Stimulated activated naive CD4-positive, alpha-beta T cell treated with Interleukin-2 at 50 U/mL for 16 hours (primary cell): ENCODE results near the gene RESP18.
"Not testable (repeated sequence)": the region's sequence is repeated elsewhere in the genome, so short reads cannot be mapped to it uniquely, and the experiment has no call there.

Source experiments
- DNase-seq: peaks from one replicate; lab custom pipeline; 2025; lab: John Stamatoyannopoulos, UW

Gene RESP18

DNA sequence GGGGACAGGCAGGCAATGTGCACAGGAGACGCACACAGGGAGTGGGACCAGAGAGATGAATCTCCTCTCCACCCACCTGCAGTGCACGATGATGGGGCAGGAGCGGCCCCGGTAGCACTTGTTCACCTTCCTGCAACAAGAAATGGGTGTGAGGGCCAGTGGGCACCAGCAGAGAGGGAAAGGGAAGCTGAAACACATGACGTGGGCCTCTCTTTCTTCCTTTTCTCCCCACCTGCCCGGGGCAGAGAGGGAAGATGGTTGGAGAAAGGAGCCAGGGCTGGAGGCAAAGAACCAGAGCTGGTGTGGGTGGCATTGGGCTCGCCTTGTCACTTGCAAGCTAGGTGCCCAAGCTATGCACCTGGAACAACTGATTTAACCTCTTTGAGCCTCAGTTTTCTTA lies 41.1 kb downstream of the RESP18 start:
- DNase-seq, result no peak

DNA sequence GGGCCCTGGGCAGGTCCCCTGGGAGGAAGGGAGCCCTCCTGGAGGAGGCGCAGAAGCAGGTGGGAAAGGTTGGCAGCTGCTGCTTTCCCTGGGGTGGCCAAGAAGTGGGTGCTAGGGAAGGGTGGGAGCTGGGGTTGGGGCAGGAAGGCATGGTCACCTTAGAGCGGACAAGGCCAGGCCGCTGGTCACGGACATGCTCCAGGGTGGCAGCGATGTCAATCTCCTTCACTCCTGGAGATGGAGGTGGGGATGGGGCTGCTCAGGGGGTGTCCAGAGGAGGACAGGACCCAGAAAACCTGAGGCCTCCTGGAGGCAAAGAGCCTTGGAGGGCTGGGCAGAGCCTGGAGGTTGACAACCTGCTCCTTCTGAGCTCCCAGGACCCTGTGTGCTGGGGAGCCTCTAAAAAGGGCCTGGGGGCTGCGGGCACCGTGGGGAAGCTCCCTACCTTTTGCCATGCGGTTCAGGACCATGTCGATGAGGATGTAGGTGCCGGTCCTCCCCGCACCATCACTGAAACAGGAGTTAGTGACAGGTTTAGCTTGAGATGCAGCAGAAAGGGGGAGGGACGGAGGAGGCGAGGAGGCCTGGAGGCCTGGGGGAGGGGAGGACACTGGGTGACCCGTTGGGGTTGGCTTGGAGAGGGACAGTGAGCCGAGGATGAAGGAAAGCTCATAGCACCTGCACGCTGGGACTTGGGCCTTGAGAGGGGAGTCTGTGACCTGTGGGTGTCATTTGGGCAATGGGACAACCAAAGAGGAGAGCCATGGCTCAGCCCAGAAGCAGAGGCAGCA lies 42.0 kb downstream of the RESP18 start:
- no peak for DNase-seq

DNA sequence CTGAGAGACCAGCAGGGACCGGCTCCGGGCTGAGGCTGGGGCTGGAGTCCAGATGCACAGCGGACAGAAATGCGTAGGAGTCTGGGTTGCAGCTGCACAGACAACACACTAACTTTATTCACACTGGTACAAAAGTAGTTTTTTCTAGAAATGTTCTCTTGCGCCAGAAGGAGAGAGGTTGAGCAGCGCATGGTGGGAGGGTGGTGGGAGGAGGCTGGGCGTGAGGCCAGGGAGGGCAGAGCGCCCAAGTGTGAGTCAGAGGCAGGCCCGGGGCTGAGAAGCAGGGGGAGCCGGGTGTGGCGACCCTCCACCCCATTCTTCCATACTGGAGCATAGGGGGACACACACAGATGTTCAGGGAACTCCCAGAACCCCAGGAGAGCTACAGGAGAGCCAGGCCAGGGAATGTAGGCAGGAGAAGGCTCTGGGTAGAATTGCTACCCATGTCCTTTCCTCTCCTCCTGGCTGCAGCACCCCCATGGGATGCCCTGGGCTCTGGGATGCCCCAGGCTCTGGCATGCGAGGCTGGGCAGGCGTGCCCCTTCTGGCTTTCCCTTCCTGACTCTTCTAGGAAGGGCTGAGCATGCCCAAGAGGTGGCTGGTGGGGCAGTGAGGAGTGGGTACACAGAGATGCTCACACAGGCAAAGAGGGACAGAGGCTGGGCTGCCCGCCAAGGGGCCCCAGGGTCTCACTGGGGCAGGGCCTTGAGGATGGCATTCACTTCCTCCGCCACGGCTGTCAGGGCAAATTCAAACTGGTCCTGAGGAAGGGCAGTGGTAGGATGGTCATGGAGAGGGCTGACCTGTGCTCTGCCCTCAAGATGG lies 42.8 kb downstream of the RESP18 start:
- DNase-seq, result no peak

DNA sequence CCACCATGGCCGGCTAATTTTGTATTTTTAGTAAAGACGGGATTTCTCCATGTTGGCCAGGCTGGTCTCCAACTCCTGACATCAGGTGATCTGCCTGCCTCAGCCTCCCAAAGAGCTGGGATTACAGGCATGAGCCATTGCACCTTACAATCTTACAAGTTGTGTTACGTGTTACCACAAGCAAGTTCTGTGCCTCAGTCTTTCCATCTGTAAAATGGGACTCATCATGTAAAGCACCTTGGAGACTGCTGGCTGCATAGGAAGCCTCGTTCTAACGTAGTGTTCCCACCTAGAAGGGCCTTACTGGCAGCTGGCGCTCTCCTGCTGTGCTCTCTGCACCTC lies 43.4 kb downstream of the RESP18 start:
- no peak for DNase-seq

DNA sequence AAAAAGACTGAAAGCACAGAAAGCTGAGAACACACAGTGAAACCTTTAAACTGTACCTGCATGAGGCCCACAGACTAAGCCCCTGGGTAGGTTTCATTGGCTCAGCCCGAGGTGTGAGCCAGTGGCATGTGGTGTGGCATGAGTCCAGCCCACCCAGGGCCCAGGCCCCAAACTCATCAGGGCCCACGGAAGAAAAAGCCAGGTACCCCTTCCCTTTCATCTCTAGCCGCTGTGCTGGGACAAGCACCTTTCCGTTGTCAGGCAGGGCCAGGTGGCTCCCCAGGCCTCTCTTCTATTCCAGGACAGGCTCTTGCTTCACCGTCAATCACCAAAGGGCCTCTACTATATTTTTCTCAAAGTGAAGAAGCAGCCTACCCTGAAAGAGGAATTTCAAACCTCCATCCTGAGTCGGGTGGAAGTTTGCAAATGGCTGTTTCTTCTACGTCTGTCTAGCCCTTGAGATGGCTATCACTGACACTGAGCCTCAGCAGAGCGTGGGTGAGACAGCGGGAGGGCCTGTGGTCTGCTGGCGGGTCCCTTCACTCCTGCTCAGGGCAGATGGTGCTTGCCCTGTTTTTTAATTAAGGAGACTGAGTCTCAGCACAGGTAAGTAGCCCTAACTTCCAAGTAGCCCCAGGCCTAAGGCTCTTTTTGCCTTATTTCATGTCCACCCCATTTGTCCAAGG lies 44.8 kb downstream of the RESP18 start:
- no peak for DNase-seq

DNA sequence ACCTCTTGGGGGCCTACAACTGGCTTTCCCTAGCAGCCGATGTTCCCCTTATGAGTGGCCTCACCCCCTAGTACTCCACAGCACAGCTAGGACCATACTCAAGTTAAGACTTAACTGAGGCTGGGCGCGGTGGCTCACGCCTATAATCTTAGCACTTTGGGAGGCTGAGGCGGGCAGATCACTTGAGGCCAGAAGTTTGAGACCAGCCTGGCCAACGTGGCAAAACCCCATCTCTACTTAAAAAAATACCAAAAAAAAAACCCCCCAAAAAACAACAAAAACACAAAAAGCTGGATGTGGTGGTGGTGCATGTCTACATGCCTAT lies 45.5 kb downstream of the RESP18 start:
- DNase-seq, result not testable (repeated sequence)

DNA sequence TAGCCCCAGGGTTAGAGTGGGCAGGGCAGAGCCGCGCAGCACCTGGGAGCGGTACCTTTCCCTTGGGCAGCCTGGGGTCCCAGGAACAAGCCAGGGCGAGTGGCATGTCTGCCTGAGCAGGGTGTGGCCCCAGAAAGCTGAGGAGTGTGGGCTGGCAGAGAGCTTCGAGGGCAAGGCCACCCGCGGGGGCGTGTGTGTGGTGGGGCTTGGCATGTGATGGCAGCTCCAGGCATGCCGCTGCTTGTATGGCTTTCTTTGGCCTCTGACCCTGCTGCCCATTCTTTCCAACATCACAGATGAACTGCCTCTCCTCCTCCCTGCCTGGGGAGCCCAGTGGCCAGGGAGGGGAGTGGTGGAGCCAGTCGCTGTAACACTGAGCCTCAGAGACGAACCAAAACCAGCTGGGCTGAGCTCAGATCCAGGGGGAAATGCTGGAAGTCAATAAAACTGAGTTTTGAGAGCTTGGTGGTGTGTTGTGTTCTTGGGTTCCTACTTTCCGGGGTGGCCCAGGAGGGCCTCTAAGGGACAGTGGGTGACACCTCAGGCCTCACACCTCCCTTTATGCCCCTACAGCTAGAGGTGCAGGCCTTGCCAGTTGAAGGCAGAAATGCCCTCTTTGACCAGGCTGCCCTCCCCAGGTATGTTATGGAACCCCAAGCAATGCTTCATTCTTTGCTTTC lies 46.0 kb downstream of the RESP18 start:
- no peak for DNase-seq

DNA sequence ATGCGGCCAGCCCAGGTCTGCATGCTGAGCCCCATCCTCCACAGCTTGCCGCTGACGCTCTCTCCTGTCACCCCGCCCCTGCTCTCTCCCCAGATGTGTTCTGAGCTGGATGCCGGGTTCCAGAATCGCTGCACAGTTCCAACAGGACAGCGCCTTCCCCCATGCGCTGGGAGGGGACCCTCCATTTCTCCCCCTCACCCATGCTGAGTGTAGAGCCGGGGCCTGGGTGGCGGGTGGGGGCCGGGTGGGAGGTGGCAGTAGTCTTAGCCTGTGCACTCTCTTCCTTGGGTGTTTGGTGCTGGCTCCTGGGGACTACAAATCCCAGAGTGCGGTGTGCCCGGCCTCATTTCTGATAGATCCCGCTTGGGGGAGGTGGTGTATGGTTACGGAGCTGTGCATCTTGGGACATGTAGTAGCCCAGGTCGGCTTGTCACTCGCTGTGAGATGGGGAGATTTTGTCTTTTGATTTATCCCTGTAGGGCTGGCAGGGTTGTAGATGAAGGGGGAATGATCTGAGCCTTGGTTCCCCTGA lies 46.6 kb downstream of the RESP18 start:
- no peak for DNase-seq

DNA sequence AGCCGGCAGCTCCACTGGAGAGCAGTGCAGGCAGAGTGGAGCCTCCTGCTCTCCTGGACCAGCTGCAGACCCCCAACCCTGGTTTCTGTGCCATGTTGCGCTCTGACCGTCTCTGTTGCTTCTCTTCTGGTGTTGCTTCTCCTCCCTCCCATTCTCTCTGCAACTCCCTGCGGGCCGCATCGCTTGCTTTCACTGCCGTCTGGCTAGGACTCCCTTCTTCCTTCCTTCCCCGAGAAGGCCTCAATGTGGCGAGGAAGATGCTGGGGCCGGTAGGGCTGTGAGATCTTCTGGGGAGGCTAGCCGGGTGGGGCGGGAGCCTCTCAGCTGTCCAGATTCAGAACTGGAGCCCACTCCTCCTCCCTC lies 47.2 kb downstream of the RESP18 start:
- DNase-seq, result no peak

DNA sequence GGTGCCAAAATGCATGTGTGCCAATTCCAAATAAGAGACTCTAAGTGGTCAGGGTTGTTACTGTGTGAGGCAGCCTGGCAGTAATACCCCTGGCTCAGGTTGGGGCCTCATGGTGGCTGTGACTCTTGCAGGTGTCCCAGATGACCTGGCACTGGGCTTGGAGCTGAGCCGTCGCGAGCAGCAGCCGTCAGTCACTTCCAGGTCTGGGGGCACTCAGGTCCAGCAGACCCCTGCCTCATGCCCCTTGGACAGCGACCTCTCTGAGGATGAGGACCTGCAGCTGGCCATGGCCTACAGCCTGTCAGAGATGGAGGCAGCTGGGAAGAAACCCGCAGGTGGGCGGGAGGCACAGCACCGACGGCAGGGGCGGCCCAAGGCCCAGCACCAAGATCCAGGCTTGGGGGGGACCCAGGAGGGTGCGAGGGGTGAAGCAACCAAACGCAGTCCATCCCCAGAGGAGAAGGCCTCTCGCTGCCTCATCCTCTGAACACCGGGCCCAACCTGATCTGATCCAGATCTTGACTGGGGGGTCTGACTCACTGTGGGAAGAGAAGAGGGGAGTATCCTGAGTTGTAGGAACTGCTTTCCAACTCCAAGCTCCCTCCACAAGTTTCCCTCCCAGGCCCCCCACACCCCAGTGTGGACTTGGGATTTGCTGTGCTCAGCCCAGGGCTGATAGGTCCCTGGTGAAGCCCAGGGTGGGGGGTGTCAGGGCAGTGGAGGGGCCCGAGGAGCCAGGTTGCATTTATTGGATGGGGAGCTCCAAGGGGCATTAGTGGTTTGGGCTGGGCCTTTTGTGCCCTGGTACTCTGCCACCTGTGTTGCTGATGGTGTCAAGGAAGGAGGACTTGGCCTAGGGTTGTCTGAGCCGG lies 47.8 kb downstream of the RESP18 start:
- no peak for DNase-seq

DNA sequence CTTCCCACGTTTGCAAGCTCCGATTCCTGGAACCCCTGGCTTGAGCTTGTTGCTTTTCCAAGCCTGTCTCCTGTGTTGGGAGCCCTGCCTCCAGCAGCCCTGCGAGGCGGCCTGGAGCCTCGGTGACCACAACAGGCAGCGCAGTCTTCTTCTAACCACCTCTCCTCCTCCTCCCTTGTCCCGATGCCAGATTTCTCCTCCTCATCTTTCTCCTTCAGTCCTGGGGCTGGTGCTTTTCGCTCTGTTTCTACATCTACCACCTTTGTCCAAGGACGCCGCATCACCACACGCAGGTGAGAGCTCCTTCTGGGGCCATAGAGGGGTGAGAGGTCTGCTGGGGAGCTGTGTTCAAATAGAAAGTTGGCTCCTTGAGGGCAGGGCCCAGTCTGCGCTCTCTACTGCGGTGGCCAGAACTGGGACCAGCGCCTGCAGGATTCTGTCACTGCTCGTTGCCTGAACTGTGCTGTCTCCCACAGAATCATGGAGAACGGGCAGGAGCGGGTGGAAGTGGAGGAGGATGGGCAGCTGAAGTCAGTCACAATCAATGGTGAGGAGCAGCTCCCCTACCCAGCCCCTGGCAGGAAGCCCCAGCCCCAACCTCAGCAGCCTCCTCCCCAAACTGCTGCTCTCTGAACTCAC lies 49.5 kb downstream of the RESP18 start:
- no peak for DNase-seq

DNA sequence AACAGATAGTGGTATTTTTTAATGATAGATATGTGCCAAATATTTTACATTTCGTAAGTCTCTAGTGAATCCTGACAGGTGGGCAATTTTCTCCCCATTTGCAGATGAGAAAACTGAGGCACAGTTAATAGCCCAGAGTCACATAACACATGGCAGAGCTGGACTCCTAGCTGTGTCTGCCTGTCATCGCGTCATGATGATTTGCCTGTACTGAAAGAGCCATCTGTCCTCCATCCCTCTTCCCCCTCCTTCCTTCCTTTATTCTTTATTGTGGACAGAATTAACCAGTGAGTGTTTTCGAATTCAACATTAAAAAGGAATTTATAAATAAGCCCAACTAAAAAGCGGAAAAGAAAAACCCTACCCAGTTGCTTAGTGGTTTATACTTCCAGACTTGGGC lies 50.2 kb downstream of the RESP18 start:
- DNase-seq, result no peak

DNA sequence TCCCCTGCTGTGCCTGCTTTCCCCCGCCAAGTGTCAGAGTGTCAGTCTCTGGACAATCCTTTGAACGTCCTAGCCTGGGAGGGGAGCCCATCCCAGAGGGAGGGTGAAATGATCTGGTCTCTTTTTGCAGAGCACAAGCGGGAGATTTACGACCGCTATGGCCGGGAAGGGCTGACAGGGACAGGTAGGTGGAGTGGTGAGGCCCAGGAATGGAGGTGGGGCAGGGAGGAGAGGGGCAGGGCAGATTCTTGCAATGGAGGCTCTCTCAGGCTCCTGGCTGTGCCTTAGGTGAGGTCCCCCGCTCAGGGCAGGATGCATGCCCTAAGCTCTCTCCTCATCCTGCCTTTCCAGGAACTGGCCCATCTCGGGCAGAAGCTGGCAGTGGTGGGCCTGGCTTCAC lies 51.0 kb downstream of the RESP18 start:
- no peak for DNase-seq

DNA sequence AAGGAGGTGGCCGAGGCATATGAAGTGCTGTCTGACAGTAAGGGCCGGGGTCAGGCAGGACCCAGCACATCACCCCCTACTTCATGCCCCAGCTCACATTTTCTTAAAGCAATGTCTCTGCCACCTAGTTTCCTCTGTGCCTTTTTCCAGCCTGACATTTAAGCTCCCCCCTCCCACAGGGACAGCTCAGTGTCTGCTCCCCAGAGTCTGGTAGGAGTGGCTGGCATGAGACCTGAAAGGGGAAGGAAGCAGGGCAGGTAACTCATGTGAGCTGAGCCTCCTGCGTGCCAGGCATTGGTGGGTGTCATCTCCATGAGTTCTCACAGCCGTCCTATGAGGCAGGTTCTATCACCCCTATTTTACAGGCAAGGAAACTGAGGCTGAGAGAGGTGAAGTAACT lies 51.9 kb downstream of the RESP18 start:
- DNase-seq, result no peak

DNA sequence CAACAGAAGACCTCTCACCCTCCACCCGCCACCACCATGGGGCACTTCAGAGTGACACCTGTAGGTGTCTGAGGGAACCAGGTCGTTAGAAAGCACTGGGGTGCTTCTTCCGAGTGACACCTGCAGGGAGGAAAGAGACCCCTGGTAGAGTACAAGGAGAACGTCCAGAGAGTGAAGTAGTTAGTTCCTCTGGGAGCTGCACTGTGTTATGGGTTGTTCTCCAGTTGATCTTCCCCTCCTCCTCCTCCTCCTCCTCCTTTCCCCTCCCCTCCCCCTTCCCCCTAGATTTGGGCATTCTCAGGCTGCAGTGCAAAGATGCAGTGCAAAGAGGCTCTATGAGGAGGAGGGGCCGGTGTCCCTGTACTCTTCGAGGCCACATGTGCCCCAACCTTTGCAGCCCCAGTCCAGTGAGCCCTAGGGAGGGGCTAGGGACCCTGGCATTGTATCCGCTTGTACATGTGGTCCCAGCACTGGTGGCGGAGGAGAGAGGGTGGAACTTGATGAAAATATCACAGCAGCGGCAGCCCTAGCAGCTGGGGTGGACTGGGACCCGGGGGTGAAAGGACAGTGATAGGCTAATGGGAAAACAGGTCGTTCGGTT lies 52.5 kb downstream of the RESP18 start:
- no peak for DNase-seq

DNA sequence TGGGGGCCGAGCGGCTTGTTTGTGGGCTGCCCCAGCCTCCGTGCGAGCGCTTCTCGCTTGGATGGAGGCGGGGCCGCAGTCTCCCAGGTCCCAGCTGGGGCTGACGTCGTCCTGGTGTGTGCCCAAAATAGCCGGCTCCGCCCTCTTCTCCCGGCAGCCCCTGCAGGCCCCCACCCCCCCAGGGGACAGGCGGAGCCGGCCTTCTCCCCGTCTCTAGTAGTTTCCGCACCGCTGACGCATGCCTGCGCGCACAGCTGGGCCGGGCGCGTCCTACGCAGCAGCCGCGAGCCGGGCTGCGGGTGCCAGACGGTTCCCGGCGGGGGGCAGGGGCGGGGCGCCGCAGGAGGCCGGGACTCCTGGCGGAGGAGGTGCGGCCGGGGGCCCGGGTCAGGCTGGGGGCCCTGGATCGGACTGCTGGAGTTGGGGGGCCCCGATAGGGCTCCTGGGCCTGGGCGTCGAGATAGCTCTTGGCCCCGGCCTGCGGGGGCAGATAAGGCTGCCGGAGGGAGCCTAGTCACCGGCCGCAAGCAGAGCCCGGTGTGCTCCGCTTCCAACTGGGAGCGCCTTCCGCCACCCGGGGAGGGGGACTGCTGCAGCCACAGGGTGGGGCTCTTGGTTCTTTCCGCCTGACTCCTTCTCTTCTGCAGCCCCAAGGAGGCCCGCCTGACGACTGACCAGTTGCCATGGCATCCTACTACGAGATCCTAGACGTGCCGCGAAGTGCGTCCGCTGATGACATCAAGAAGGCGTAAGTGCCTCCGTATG lies 53.2 kb downstream of the RESP18 start, which contains the start of gene DNAJB2:
Gene DNAJB2, plus strand, starts transcription at position 216 of the 765 bp plus-strand sequence. Its CDS starts 468 bp downstream, at position 684.
- peak; percentile 100 for DNase-seq

DNA sequence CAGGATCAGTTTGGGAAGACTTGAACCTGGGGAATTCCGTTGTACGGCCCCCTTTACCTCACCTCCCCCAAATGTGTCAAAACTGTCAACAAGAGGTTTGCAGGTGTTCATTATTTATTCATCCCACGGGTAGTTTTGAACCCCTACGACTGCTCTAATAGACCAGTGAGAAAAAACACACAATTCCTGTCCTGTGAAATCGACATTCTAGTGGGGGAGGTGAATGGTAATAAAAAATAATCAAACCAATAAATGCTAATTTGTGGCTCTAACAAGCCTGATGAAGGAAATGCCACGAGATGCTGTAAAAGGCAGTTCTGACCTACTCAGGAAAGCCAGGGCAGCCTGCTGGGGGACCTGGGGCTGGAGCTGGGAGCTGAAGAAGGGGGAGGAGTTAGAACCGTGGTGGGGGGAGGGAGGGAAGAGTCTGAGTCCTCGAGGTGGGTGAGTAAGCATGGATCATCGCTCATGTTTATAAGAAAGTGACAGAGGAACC lies 53.8 kb downstream of the RESP18 start:
- no peak for DNase-seq

DNA sequence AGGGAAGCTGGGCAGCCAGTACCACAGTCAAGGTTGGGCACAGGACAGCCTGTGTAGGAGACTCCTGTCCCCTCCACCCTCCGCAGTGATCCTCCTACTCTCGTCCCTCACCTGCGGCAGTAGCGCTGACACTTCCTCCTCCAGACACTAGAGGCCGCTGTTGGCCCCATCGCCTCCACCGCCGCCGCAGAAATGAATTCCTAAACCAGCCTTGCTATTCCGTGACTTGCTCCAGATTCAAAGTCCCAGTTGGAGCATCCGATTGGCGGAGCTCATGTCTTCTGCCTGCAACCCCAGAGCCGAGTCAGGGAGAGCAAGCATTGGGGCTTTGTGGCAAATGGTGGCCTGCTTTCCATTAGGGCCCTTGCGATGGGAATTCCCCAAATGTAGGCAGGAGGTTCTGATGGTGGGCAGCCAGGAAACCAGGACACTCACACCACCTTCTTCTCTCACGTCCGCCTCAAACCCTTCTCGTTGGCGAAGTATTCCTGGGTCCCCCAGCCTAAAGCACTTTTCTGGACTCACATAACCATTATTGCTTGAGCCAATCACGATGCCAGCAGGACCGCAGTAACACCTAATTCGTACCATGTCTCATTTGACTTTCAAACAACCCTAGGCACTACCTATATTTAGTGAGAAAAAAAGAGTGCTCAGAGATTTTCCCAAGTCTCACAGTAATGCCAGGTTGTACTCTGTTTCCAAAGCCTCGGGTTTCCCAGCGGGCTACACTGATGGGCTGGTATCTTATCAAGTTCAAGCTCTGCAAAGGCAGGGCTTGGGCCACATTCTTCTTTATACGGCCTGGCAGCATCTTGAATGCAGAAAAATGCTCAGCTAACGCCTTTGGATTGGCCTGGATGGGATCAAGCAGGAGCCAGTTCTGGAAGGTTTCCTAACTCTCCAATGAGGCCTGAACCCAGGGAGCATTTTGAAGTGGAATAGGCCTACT lies 54.6 kb downstream of the RESP18 start:
- DNase-seq, result peak; percentile 63
